A673 (cell line): ENCODE results near the gene SHC3.

Experiments used
- EZH2 ChIP-seq: fragments of 200-600 bp; sonication (generic); IDR thresholded peaks from 2 replicates; pipeline ENCODE4 v1.6.1; 2017; ENCODE audit warnings: borderline replicate concordance, low read depth, mild to moderate bottlenecking, mixed read lengths, antibody characterized with exemption, low read length; ENCODE audit not compliant: poor library complexity, severe bottlenecking
- TF ChIP-seq, protein P1 (sequence below): fragments of 300-800, 200-600 bp; sonication (generic); conservative IDR thresholded peaks from 2 replicates; pipeline ENCODE4 v1.5.1; 2017; ENCODE audit warnings: low read depth, mild to moderate bottlenecking, antibody characterized with exemption, low read length, moderate library complexity, mixed read lengths

DNA sequence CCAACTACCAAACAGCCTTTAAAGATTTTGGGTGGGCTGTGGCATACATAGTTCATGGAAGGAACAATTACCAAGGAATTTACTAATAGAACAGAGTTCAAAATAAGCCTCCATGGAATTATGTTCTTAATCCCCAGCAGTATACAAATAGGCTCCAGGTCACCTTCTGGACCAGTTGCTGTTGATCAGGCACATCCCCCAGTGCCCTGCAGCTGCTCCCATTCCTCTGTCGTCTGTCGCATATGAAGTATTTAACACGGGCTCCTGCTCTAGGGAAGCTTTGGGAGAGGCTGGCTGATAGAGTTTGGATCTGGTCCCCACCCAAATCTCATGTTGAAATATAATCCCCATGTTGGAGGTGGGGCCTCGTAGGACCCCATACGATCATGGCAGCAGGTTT, 17.8 kb downstream of the SHC3 start:
- TF ChIP-seq, protein P1, sequence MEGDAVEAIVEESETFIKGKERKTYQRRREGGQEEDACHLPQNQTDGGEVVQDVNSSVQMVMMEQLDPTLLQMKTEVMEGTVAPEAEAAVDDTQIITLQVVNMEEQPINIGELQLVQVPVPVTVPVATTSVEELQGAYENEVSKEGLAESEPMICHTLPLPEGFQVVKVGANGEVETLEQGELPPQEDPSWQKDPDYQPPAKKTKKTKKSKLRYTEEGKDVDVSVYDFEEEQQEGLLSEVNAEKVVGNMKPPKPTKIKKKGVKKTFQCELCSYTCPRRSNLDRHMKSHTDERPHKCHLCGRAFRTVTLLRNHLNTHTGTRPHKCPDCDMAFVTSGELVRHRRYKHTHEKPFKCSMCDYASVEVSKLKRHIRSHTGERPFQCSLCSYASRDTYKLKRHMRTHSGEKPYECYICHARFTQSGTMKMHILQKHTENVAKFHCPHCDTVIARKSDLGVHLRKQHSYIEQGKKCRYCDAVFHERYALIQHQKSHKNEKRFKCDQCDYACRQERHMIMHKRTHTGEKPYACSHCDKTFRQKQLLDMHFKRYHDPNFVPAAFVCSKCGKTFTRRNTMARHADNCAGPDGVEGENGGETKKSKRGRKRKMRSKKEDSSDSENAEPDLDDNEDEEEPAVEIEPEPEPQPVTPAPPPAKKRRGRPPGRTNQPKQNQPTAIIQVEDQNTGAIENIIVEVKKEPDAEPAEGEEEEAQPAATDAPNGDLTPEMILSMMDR = no peak
- no peak for TF ChIP-seq EZH2
